GM10248 (cell line): ENCODE measurements around the gene MORN1.
A peak's percentile ranks its signal among the peaks of the same experiment; 100 is the strongest.
"Not testable (repeated sequence)": the region's sequence is repeated elsewhere in the genome, so short reads cannot be mapped to it uniquely, and the experiment has no call there.

Experiments used
- CTCF ChIA-PET: fragments of 300-600 bp; sonication (Branson Sonifier 250); formaldehyde crosslinking; extraction: SDS; loops from one replicate; lab custom pipeline; 2021; ENCODE audit warnings: antibody characterized with exemption; lab: Yijun Ruan, JAX
- POLR2A ChIA-PET: fragments of 350-650 bp; sonication (Branson Sonifier 250); formaldehyde crosslinking; extraction: SDS; loops from one replicate; lab custom pipeline; 2020; ENCODE audit warnings: antibody characterized with exemption; lab: Yijun Ruan, JAX
- DNase-seq: peaks from one replicate; pipeline ENCODE4 v3.0.0; 2012; ENCODE audit errors: extremely low spot score
- TF ChIP-seq, protein P1 (sequence below): IDR thresholded peaks from 2 replicates; pipeline ENCODE4 v1.5.1; 2012; ENCODE audit warnings: mild to moderate bottlenecking, low read depth; ENCODE audit errors: extremely low read depth, missing control alignments, control extremely low read depth

MORN1 gene

DNA sequence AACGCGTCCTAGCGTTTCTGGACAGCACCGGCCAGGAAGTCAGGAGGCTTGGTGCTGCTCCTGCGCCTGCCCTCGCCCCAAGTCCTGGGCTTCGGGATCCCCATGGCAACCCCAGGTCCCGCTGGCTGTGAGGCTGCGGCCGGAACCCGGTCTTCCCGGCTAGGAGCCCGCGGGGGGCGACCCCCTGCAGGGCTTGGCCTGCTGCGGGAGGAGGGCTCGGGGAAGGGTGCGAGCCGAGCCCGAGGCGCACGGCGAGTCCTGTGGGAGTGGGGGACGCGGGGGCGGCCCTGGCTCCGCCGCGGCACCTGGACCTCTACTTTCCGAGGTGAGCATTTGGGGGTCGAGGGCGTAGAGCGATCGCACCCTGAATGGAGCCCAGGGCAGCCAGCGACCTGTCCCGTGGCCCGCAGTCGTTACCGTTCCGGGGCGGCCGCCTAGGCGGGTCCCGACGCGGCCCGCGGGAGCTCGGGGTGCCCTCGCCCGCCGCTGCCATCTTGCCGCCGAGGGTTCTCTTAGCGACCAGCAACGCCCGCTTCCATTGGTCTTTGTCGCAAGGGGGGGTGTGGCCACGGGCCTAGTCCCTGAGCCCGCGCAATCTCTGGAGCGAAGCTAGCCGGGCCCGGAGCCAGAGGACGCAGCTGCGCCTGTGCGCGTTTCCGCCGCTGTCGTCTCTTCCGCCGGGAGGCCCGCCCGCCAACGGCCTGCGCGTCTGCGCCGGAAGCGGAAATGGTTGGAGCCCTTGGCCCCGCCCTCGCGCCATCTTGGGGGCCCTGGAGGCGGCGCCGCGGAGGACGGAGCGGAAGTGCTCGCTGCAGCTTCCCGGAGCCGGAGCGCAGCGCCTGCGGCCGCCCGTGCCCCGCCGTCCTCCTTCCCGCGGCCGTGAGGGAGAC, at the start of gene MORN1, which contains the start of gene RER1:
MORN1 (minus strand) TSS at position 514 of the 890 bp plus-strand sequence; CDS start at position 493, 21 bp downstream.
RER1 (plus strand) TSS at position 801 of the 890 bp plus-strand sequence. CDS start 3,950 bp downstream, outside the sequence.
- peak; percentile 99 for DNase-seq
- POLR2A ChIA-PET = interaction anchor here (0.6 to 1.0 kb wide), 4 partner anchors 16 to 995 kb away, joined by 3 to 9 read pairs (median 4); partner anchors contain the start of gene PEX10

DNA sequence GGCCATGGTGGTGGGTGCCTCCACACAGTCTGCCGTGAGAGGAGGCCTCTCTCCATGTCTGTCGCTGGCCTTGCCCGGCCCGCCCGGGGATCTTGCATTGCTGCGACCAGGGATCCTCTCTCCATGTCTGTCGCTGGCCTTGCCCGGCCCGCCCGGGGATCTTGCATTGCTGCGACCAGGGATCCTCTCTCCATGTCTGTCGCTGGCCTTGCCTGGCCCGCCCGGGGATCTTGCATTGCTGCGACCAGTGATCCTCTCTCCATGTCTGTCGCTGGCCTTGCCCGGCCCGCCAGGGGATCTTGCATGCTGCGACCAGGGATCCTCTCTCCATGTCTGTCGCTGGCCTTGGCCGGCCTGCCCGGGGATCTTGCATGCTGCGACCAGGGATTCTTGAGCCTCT, 49.0 kb upstream of the MORN1 start:
- CTCF ChIA-PET, POLR2A ChIA-PET, DNase-seq: not testable (repeated sequence)

More for the DNA sequence above, at the start of gene MORN1, which contains the start of gene RER1:
- CTCF ChIA-PET = interaction anchor here (0.8 to 1.9 kb wide), 12 partner anchors 8 to 217 kb away, joined by 3 to 15 read pairs (median 4); partner anchors contain the start of gene FAAP20
- TF ChIP-seq, protein P1, sequence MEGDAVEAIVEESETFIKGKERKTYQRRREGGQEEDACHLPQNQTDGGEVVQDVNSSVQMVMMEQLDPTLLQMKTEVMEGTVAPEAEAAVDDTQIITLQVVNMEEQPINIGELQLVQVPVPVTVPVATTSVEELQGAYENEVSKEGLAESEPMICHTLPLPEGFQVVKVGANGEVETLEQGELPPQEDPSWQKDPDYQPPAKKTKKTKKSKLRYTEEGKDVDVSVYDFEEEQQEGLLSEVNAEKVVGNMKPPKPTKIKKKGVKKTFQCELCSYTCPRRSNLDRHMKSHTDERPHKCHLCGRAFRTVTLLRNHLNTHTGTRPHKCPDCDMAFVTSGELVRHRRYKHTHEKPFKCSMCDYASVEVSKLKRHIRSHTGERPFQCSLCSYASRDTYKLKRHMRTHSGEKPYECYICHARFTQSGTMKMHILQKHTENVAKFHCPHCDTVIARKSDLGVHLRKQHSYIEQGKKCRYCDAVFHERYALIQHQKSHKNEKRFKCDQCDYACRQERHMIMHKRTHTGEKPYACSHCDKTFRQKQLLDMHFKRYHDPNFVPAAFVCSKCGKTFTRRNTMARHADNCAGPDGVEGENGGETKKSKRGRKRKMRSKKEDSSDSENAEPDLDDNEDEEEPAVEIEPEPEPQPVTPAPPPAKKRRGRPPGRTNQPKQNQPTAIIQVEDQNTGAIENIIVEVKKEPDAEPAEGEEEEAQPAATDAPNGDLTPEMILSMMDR = no peak

DNA sequence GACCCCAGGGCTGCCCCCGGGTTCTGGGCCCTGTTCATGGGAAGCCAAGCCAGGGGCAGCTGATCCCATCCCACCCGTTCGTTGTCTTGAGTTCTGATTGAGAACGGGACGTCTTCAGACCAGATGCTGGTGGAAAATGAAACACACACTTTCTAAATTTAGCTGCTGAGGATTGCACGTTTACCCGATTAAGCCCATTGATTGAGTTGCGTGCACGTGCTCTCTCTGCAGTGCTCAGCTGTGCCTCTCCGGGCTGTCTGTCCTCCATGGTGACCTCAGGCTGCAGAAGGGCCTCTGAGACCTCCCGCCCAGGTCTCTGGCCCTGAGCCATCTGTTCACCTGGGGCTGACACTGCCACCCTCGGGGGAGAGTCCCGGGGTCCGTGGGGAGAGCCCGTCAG, 48.0 kb upstream of the MORN1 start:
- TF ChIP-seq, protein P1 = no peak
- POLR2A ChIA-PET = no interaction called here
- no peak for DNase-seq
- CTCF ChIA-PET = no interaction called here

DNA sequence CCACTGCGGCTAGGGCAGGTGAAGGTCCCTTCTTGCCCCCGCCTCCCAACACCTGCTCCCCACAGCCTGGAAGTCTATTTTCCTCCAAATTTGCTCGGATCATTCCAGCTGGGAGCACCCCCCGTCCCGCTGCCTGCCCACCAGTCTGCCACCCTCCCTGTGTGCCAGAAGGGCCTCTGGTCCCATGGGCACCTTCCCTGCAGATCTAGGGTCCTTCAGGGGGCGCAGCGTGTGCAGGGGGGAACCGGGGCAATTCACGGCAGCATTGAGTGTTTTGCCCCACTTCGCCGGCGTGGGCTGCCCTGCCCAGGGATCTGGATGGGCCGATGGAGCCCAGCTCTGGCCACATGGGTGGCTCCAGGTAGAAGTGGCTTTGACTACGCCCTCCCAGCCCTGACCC, 47.3 kb upstream of the MORN1 start:
- ChIA-PET CTCF (no interaction called here), POLR2A (no interaction called here)
- TF ChIP-seq, protein P1 = no peak
- no peak for DNase-seq

DNA sequence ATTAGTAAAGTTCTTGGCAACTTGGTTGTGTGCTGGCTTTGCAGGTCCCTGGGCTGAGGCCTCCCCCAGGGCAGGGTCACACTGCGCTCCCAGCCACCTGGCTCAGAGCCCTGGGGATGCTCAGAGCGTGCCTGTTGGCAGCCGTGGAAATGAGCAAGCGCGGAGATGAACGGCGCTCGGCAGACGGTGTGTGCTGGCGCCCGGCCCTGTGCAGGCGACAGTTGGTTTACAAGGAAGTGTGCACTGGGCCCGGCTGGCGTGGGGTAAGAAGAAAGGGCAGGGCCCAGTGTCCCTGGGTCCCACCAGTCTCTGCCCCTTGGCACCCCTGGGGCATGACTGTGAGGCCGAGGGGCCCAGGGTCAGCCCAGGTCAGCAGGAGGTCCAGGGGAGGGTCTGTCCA, 46.7 kb upstream of the MORN1 start:
- POLR2A ChIA-PET = no interaction called here
- no peak for DNase-seq
- CTCF ChIA-PET = no interaction called here
- TF ChIP-seq, protein P1 = no peak

DNA sequence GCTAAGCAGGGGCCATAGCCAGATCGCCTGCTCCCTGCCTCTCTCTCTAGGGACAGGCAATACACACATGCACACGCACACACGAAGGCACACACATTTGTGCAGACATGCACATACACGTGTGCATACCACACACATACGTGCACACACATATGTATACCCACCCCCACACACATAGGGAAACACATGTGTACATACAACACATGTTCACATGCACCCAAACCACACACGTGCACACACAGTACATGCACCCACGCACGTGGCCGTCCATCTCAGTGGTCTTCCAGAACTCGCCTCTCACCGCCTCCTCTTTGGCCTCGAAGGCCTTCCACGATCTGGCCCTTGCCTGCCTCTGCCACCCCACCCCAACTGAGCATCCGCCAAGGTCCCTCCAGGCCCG, 46.3 kb upstream of the MORN1 start:
- no peak for DNase-seq
- TF ChIP-seq, protein P1 = no peak
- POLR2A ChIA-PET = no interaction called here
- CTCF ChIA-PET = no interaction called here

DNA sequence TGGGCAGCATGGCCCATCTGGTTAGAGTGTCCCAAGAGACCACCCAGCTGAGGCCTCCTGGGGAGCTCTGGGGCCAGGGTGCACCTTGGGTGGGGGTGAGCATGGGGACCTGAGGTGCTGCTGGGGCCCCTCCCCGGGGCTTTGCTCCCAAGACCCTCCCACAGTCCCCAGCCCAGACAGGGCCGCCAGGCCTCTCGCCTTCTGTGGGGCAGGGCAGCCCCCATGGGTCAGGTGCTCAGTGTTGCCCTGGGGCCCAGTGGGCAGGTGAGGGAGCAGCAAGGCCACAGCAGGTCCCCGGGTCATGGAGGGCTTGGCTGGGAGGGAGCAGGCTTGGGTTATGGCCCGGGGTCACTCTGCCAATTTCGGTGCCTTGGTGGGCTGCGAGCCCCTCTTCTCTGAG, 45.5 kb upstream of the MORN1 start:
- no peak for DNase-seq
- POLR2A ChIA-PET = no interaction called here
- TF ChIP-seq, protein P1 = no peak

More for the DNA sequence above, 45.5 kb upstream of the MORN1 start:
- CTCF ChIA-PET = no interaction called here
